Kidney epithelial cell (primary cell): Measurements from ENCODE around the gene ALDH16A1. TPM values are rescaled to one million over a fixed set of nuclear protein-coding genes. Genes with fewer than 3 reads are reported as not detected.

Experiments
- DNase-seq: peaks from one replicate; pipeline ENCODE4 v3.0.0-alpha.2; 2010; ENCODE audit warnings: low read depth
- H3K27me3 ChIP-seq: 2 replicates; pipeline ENCODE4 v1.6.0; 2011; ENCODE audit warnings: low read length; ENCODE audit not compliant: control insufficient read depth, insufficient read depth
- H3K36me3 ChIP-seq: 2 replicates; pipeline ENCODE4 v1.5.1; 2011; ENCODE audit warnings: low read length; ENCODE audit not compliant: control insufficient read depth, insufficient read depth
- H3K4me3 ChIP-seq: 2 replicates; pipeline ENCODE4 v1.5.1; 2011; ENCODE audit warnings: low read depth, mild to moderate bottlenecking, control low read depth, low read length
- total RNA-seq: library from RNA; depleted of rRNA; stranded (reverse); fragments of >200 nt; gene quantifications from 2 replicates; pipeline ENCODE4 v1.2.3, GENCODE V29; 2015
- TF ChIP-seq, protein P1 (sequence below): IDR thresholded peaks from 2 replicates; pipeline ENCODE4 v1.5.1; 2011; ENCODE audit warnings: mild to moderate bottlenecking, moderate library complexity, low read length, control low read depth, inconsistent platforms; ENCODE audit not compliant: insufficient read depth, poor library complexity, severe bottlenecking

ALDH16A1 gene
- total RNA-seq, 1 donor from 2014 or later, result 32.9 TPM

DNA sequence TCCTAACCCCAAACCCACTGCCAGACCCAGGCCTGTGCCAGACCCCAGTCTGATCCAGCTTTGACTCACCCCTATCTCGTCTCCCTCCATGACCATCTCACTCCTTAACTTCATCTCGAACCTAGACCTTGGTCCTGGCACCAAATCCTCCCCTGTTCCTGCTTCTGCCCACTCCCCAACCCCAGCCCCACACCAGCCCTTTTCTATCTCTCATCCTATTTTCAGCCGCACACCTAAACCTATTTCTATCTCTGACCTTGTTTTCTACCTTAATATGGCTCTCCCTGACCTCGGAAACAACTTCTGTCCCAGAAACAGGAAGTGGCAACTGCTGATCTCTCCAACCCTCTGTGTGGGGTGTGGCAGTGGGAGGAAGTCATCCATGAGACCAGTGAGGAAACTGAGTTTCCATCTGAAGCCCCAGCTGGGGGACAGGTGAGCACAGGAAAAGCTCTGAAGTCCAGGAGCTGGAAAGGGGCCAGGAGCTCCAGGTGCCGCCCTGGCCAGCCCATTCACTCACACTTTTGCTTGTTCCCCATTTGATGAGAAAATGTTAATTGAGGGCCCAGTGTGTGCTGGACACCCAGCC, 43.5 kb upstream of the ALDH16A1 start:
- H3K27me3 ChIP-seq, result no peaks in the 10 kb centered on the region
- no peak overlapping the region for H3K4me3 ChIP-seq
- H3K36me3 ChIP-seq, result no peaks in the 10 kb centered on the region
- no peak for DNase-seq
- TF ChIP-seq, protein P1, sequence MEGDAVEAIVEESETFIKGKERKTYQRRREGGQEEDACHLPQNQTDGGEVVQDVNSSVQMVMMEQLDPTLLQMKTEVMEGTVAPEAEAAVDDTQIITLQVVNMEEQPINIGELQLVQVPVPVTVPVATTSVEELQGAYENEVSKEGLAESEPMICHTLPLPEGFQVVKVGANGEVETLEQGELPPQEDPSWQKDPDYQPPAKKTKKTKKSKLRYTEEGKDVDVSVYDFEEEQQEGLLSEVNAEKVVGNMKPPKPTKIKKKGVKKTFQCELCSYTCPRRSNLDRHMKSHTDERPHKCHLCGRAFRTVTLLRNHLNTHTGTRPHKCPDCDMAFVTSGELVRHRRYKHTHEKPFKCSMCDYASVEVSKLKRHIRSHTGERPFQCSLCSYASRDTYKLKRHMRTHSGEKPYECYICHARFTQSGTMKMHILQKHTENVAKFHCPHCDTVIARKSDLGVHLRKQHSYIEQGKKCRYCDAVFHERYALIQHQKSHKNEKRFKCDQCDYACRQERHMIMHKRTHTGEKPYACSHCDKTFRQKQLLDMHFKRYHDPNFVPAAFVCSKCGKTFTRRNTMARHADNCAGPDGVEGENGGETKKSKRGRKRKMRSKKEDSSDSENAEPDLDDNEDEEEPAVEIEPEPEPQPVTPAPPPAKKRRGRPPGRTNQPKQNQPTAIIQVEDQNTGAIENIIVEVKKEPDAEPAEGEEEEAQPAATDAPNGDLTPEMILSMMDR, result no peak

DNA sequence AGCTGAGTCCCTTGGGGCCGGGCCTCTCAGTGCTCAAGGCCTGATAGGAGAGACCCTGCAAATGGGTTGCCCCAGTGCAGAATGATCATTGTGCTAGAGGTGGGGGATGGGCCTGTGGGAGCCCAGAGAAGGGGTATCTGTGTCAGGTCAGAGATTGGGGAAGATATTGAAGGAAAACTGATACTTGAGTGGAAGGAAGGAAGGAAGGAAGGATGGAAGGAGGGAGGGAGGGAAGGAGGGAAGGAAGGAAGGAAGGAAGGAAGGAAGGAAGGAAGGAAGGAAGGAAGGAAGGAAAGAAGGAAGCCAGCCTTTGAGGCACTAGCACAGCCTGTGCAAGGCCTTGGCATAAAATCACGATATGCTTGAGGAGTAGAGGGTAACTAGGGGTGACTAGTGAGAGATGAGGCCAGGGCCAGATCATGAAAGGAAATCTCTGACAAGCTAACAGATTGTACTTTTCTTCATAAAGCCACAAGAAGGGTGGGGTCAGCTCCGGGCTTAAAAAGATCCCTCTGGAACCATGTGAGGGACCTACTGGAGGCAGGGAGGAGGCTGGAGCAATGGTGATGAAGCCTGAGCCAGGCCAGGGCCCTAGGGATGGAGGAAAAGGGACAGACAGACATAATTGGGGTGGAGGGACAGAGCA, 41.2 kb upstream of the ALDH16A1 start:
- H3K4me3 ChIP-seq, result no peak overlapping the region
- peaks cover 2% of the 10 kb centered on the region for H3K27me3 ChIP-seq
- H3K36me3 ChIP-seq, result no peaks in the 10 kb centered on the region
- TF ChIP-seq, protein P1, result no peak
- DNase-seq, result no peak

DNA sequence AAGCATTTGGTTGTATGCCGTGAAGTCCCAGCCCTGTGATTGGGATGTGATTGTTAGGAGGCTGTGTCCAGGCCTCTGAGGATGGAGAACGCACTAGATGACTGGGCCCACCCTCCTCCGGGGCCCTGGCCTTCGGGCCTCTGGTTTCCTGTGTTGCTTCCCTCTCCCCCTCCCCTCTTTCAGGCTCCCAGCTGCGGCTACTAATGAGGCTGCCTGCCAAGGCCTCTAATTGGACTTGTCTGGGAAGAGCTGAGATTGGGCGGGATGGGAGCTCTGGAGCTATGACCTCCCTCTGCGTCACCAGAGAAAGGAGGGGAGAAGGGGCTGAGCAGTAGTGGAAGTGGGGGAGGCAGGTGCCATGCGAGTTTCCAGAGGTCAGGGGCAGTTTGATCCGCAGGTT, 39.7 kb upstream of the ALDH16A1 start:
- no peak overlapping the region for H3K4me3 ChIP-seq
- TF ChIP-seq, protein P1, result no peak
- H3K27me3 ChIP-seq, result peaks cover 11% of the 10 kb centered on the region

DNA sequence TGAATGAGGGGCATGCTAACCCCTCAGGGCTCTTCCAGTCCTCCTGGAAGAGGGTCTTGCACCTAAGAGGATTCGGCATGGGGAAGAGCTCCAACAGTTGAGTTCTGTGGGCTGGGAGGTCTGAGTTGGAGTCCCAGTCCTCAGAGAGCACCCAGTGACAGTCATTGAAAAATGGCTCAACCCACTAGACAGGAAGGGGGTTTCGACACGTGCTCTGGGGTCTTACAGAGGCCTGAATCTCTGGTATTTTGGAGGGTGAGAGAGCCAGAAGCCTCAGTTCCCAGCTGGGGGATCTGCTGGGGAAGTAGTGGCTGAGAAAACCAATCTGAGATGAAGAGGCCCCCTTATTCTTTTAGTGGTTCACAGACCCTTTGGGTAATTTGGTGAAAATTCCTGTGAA, 38.8 kb upstream of the ALDH16A1 start:
- no peak overlapping the region for H3K4me3 ChIP-seq
- TF ChIP-seq, protein P1, result no peak
- H3K36me3 ChIP-seq, result no peaks in the 10 kb centered on the region
- H3K27me3 ChIP-seq, result peaks cover 15% of the 10 kb centered on the region
- DNase-seq, result no peak

More for the DNA sequence above, 39.7 kb upstream of the ALDH16A1 start:
- DNase-seq, result no peak
- H3K36me3 ChIP-seq, result no peaks in the 10 kb centered on the region

DNA sequence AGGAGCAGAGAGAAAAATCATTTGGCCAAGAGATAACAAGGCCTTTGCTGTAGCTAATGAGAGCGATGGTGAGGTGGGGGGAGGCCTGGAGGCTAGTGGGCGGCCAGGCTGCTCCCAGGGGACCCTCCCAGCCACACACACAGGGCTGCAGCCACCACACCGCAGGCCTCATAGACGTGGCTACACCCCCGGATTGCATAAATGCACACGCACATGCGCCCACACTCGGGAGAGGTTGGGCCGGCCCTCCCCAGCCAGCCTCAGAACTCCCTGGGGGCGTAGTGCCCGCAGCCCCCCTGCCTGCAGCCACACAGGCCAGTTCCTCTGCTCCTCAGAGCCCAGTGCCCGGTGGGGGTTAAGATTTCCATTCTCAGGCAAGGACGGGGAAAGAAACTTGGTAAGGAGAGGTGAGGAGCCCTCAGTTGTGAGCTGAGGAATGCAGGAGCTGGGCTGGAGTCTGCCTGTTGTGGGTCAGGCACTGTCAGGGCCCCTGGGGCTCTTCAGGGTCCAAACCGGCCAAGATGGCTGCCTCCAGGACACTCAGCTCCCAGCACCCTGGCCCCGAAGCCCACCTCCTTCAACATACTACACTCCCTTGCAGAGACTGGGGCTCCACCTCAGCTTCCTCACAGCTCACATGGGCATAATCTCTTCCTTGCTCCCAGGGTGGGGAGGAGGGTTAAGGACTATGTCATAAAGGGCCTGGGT, 37.8 kb upstream of the ALDH16A1 start:
- H3K27me3 ChIP-seq, result peaks cover 23% of the 10 kb centered on the region
- TF ChIP-seq, protein P1, result no peak
- DNase-seq, result no peak
- no peak overlapping the region for H3K4me3 ChIP-seq
- no peaks in the 10 kb centered on the region for H3K36me3 ChIP-seq
